GM13977 (cell line): ENCODE results near the gene SP3.

Experiments used
- DNase-seq: peaks from one replicate; pipeline ENCODE4 v3.0.0; 2012; ENCODE audit warnings: low spot score
- CTCF ChIP-seq: IDR thresholded peaks from 2 replicates; pipeline ENCODE4 v1.5.1; 2012; ENCODE audit warnings: mild to moderate bottlenecking, control low read depth; ENCODE audit not compliant: insufficient read depth; ENCODE audit errors: extremely low read depth, missing control alignments
- in situ Hi-C: fragments of 300-500 bp; cut with MboI; formaldehyde crosslinking; loops from one replicate; pipeline ENCODE4 v1.12.0; 2022; ENCODE audit warnings: low sequenced_read_pairs, low pct_unique_long_range_greater_than_20kb, mixed read lengths, inconsistent platforms; ENCODE audit not compliant: unreplicated experiment

The SP3 gene

GRCh38 chr2:174011173-174011572 lies 46.0 kb upstream of the SP3 start:
- in situ Hi-C loops = no loop called here
- DNase-seq = no peak
- no peak for TF ChIP-seq CTCF

GRCh38 chr2:174009488-174010223 lies 44.5 kb upstream of the SP3 start:
- no peak for TF ChIP-seq CTCF
- DNase-seq = no peak
- in situ Hi-C loops = no loop called here

- in situ Hi-C loops = no loop called here
- no peak for DNase-seq
- TF ChIP-seq CTCF = no peak
Measured at GRCh38 chr2:174008720-174009119, 43.5 kb upstream of the SP3 start.

- no peak for DNase-seq
- TF ChIP-seq CTCF = no peak
- in situ Hi-C loops = no loop called here
Measured at GRCh38 chr2:174007010-174007409, 41.8 kb upstream of the SP3 start.

GRCh38 chr2:174005801-174006419 lies 40.7 kb upstream of the SP3 start:
- no peak for TF ChIP-seq CTCF
- no peak for DNase-seq
- in situ Hi-C loops = no loop called here

GRCh38 chr2:174004905-174005605 lies 39.9 kb upstream of the SP3 start:
- no peak for DNase-seq
- in situ Hi-C loops = no loop called here

More at GRCh38 chr2:174004905-174005605, 39.9 kb upstream of the SP3 start:
- TF ChIP-seq CTCF = no peak
